Measurements from ENCODE around the gene DCT. TPM values are rescaled to one million over a fixed set of nuclear protein-coding genes. Genes with fewer than 3 reads are reported as not detected.

Gene DCT
- total RNA-seq, 1 experiment from 2014 or later, result 0.12 TPM

- ChIA-PET RAD21 (ENCODE audit: low non-redundant PET in 1 of 2, low total read pairs in 2 of 2, uncharacterized antibody in 2 of 2, unreplicated experiment in 2 of 2) (no interaction called here), CTCF (interaction anchor here (0.7 kb wide), 1 partner anchor 220 kb away, joined by 3 read pairs; no protein-coding TSS in a partner anchor), POLR2A (no interaction called here)
- no peaks in the 10 kb centered on the region for H3K36me3 ChIP-seq (ENCODE audit: control insufficient read depth in 1 of 2, insufficient read depth in 2 of 2, low read length in 2 of 2)
- H3K27me3 ChIP-seq (ENCODE audit: insufficient read depth, low read length), result no peaks in the 10 kb centered on the region
- no peaks in the 10 kb centered on the region for H3K9me3 ChIP-seq (ENCODE audit: control insufficient read depth in 1 of 2, insufficient read depth in 1 of 2, low read depth in 1 of 2, low read length in 2 of 2)
- H3K9me2 ChIP-seq (ENCODE audit: insufficient read depth), result no peaks in the 10 kb centered on the region
- H3K79me2 ChIP-seq (ENCODE audit: insufficient read depth, low read length), result no peaks in the 10 kb centered on the region
- no peak overlapping the region for H3K27ac ChIP-seq (ENCODE audit: low read depth, low read length)
- BruUV-seq (replicated peaks), result no TSS peak
- TF ChIP-seq ZNF274 (IDR thresholded peaks at IDR 0.05; ENCODE audit: low read depth, low read length), result no peak
- TF ChIP-seq, protein P1, sequence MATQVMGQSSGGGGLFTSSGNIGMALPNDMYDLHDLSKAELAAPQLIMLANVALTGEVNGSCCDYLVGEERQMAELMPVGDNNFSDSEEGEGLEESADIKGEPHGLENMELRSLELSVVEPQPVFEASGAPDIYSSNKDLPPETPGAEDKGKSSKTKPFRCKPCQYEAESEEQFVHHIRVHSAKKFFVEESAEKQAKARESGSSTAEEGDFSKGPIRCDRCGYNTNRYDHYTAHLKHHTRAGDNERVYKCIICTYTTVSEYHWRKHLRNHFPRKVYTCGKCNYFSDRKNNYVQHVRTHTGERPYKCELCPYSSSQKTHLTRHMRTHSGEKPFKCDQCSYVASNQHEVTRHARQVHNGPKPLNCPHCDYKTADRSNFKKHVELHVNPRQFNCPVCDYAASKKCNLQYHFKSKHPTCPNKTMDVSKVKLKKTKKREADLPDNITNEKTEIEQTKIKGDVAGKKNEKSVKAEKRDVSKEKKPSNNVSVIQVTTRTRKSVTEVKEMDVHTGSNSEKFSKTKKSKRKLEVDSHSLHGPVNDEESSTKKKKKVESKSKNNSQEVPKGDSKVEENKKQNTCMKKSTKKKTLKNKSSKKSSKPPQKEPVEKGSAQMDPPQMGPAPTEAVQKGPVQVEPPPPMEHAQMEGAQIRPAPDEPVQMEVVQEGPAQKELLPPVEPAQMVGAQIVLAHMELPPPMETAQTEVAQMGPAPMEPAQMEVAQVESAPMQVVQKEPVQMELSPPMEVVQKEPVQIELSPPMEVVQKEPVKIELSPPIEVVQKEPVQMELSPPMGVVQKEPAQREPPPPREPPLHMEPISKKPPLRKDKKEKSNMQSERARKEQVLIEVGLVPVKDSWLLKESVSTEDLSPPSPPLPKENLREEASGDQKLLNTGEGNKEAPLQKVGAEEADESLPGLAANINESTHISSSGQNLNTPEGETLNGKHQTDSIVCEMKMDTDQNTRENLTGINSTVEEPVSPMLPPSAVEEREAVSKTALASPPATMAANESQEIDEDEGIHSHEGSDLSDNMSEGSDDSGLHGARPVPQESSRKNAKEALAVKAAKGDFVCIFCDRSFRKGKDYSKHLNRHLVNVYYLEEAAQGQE (IDR thresholded peaks at IDR 0.05; ENCODE audit: low read depth), result no peak
- TF ChIP-seq SRF (IDR thresholded peaks at IDR 0.05; ENCODE audit: low read depth), result no peak
- intact Hi-C loops (cut with micrococcal nuclease), result no loop called here
- H3K4me2 ChIP-seq (ENCODE audit: low read length), result no peak overlapping the region
- DNase-seq (ENCODE audit: low read depth, low spot score) (no peak), ATAC-seq (no peak)
- no peaks in the 10 kb centered on the region for H4K20me1 ChIP-seq (ENCODE audit: insufficient read depth)
- H3K4me3 ChIP-seq (replicated peaks in 1 of 2; ENCODE audit: low read depth in 1 of 2, low read length in 2 of 2), result no peak overlapping the region
- H2AFZ ChIP-seq (ENCODE audit: low read depth, low read length, poor library complexity, severe bottlenecking), result no peak overlapping the region
- no peak overlapping the region for H3K9ac ChIP-seq (ENCODE audit: low read length)
- H3K4me1 ChIP-seq (ENCODE audit: control insufficient read depth in 1 of 2, insufficient read depth in 2 of 2, low read length in 2 of 2), result no peaks in the 10 kb centered on the region
Observed at GRCh38 chr13:94454906-94455305, 24.6 kb downstream of the DCT start.

DNA sequence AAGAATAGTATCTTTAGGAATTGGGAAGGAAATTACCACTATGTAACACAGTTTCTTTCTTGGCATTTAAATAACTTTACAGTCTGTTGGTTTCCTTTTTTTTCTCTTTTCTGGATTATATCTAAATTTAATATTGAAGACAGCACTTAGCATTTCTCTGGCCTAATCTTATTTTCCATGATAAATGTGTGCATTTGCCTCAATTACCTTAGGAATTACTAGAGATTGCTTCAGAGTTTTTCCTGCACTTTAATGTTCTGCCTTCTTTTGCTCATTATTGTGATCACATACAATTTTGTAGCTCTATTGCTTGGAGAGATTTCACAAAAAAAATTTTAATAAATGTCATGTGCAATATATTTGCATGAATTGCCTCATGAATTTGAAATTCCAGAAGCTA, 25.1 kb downstream of the DCT start:
- Histone ChIP-seq H3K27ac (ENCODE audit: low read depth, low read length) (no peak overlapping the region), H3K9ac (ENCODE audit: low read length) (no peak overlapping the region), H3K79me2 (ENCODE audit: insufficient read depth, low read length) (no peaks in the 10 kb centered on the region), H3K4me2 (ENCODE audit: low read length) (no peak overlapping the region), H3K36me3 (ENCODE audit: control insufficient read depth in 1 of 2, insufficient read depth in 2 of 2, low read length in 2 of 2) (no peaks in the 10 kb centered on the region), H2AFZ (ENCODE audit: low read depth, low read length, poor library complexity, severe bottlenecking) (no peak overlapping the region), H3K27me3 (ENCODE audit: insufficient read depth, low read length) (no peaks in the 10 kb centered on the region), H3K9me2 (ENCODE audit: insufficient read depth) (no peaks in the 10 kb centered on the region), H4K20me1 (ENCODE audit: insufficient read depth) (no peaks in the 10 kb centered on the region), H3K4me1 (ENCODE audit: control insufficient read depth in 1 of 2, insufficient read depth in 2 of 2, low read length in 2 of 2) (no peaks in the 10 kb centered on the region), H3K4me3 (replicated peaks in 1 of 2; ENCODE audit: low read depth in 1 of 2, low read length in 2 of 2) (no peak overlapping the region), H3K9me3 (ENCODE audit: control insufficient read depth in 1 of 2, insufficient read depth in 1 of 2, low read depth in 1 of 2, low read length in 2 of 2) (no peaks in the 10 kb centered on the region)
- intact Hi-C loops (cut with micrococcal nuclease), result no loop called here
- RAD21 ChIA-PET (ENCODE audit: low non-redundant PET in 1 of 2, low total read pairs in 2 of 2, uncharacterized antibody in 2 of 2, unreplicated experiment in 2 of 2), result no interaction called here
- no peak for DNase-seq (ENCODE audit: low read depth, low spot score)
- no TSS peak for BruUV-seq (replicated peaks)
- no peak for ATAC-seq
- POLR2A ChIA-PET, result no interaction called here
- no peak for TF ChIP-seq POLR2AphosphoS5 (IDR thresholded peaks at IDR 0.05; ENCODE audit: low read depth, low read length)
- CTCF ChIA-PET, result no interaction called here

All from HCT116 (cell line).